B cell (primary cell): ENCODE results near the gene FBXO34.

Experiments
- EZH2 ChIP-seq: IDR thresholded peaks from 2 replicates; pipeline ENCODE4 v1.6.1; 2012; ENCODE audit warnings: borderline replicate concordance, low read depth, mild to moderate bottlenecking, moderate library complexity, low read length; ENCODE audit not compliant: insufficient read depth, poor library complexity, severe bottlenecking
- TF ChIP-seq, protein P1 (sequence below): fragments of 200-600 bp; IDR thresholded peaks from one replicate; pipeline ENCODE4 v1.8.0; 2022; ENCODE audit warnings: antibody characterized with exemption, mild to moderate bottlenecking

DNA sequence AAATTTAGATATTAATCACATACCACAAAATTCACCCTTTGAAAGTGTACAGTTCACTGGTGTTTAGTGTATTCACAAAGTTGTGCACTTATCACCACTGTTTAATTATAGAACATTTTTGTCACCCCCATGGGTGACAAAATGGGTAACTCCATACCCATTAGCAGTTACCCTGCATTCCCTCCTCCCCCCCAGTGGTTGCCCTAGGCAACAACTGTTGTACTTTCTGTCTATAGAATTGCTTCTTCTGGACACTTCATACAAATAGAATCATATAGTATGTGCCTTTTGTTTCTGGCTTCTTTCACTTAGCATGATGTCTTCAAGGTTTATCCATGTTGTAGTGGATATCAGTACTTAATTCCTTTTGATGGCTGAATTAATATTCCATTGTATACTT lies 52.7 kb downstream of the FBXO34 start:
- TF ChIP-seq, protein P1, sequence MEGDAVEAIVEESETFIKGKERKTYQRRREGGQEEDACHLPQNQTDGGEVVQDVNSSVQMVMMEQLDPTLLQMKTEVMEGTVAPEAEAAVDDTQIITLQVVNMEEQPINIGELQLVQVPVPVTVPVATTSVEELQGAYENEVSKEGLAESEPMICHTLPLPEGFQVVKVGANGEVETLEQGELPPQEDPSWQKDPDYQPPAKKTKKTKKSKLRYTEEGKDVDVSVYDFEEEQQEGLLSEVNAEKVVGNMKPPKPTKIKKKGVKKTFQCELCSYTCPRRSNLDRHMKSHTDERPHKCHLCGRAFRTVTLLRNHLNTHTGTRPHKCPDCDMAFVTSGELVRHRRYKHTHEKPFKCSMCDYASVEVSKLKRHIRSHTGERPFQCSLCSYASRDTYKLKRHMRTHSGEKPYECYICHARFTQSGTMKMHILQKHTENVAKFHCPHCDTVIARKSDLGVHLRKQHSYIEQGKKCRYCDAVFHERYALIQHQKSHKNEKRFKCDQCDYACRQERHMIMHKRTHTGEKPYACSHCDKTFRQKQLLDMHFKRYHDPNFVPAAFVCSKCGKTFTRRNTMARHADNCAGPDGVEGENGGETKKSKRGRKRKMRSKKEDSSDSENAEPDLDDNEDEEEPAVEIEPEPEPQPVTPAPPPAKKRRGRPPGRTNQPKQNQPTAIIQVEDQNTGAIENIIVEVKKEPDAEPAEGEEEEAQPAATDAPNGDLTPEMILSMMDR = no peak
- TF ChIP-seq EZH2 = no peak
